GM18519 (cell line): ENCODE results near the gene CKS2.

Experiments used
- ATAC-seq: cut with Tn5 transposase; IDR thresholded peaks from one replicate; pipeline ENCODE4 v1.9.1; 2021; ENCODE audit warnings: mild to moderate bottlenecking, moderate library complexity; ENCODE audit not compliant: unreplicated experiment, low FRiP score

Gene CKS2

DNA sequence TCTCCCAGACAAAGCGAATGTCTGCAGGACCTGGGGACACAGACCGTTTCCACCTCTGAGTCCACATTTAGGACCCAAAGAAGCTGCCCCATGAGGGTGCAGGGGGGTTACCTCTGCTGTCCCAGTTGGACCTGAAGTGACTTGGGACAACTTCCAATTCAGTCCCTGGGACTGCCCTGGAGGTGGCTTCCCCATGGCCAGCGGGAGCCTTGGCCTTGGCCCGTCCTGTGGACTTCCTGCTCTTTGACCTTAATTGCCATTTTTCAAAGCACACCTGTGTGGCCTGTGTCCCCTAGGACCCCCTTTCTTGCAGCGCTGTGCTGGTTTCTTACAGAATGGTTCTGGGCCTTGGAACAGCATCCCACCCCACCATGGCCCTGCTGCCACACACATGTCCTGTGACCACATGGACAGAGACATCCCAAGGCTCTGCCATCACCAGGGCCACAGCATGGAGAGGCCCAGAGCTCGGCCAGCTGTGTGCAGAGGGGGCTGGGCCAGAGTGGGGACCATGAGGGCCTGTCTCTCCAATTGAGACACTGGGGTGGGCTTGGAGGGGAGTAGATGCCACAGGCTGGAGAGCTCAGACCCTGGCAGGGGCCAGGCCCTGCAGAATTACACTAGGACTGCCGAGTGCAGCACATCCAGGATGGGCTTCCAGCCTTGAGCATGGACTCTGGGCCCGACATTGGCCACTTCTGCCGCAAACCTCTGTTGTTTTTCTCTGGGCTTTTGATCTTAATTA lies 53.1 kb downstream of the CKS2 start:
- no peak for ATAC-seq

DNA sequence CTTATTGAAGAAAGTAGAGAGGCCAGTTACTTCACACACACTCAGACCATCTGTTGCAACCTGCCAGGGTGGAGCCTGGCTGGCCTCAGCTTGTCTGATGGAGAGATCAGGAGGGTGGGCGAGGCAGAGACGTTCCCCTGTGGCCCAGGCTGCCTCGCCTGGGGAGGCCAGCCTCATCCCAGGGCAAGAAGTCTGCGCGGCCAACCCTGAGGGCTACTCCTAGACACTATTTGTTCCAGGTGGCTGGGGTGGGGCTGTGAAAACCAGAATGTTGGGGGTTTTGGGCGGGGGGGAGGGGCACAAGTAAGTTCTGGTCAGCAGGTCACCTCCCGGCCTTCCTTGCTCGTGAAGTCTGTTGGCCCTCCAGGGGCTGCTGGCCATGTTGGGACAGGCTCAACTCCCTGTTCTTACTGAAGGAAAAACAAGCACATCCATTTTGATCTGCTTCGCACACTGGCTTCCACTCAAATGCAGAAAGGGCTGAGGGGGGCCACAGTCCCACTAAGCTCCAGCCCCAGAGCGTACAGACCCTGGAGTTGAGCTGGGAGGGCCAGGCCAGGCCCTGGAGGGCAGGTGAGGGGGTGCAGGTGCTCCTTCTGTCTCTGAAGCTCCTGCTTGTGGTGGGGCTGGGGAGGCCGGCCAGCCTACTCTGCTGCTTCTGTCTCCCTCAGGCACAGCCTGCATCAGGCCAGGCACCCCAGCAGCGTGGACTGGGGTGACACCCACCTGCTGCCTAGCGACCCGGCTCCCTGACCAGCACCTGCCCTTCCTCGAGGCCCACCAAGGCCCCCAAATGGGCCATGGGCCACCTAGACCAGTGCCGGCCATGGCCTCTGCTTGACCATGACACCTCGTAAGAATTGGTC lies 53.9 kb downstream of the CKS2 start:
- no peak for ATAC-seq

DNA sequence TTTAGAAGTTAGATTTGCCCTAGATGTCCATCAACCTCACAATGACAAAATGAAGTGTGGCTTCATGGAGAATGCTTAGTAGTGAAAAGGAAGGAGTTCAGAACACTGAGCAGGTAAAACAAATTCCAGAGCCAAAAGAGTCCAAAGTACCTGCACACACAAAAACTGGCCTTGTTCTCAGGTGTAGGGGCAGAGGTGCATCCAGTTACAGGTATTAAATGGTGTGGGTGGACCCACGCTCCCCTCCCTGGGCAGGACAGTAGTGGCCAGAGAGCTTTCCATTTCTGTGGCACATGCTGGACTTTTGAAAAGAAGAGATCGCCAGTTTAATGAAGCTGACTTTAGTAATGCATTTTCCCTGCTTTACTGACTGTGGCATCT lies 54.5 kb downstream of the CKS2 start:
- no peak for ATAC-seq
